HG03066 (cell line): ENCODE measurements around the gene TMEM61.
"Not testable (repeated sequence)": the region's sequence is repeated elsewhere in the genome, so short reads cannot be mapped to it uniquely, and the experiment has no call there.

Experiments used
- ATAC-seq: cut with Tn5 transposase; IDR thresholded peaks from one replicate; pipeline ENCODE4 v1.9.1; 2021; ENCODE audit warnings: low read depth; ENCODE audit not compliant: unreplicated experiment

TMEM61 gene

GRCh38 chr1:54959241-54959640, 21.2 kb upstream of the TMEM61 start:
- ATAC-seq: no peak

- no peak for ATAC-seq
Observed at GRCh38 chr1:54962612-54963395, 17.6 kb upstream of the TMEM61 start.

- not testable (repeated sequence) for ATAC-seq
Observed at GRCh38 chr1:54963829-54964228, 16.6 kb upstream of the TMEM61 start.

DNA sequence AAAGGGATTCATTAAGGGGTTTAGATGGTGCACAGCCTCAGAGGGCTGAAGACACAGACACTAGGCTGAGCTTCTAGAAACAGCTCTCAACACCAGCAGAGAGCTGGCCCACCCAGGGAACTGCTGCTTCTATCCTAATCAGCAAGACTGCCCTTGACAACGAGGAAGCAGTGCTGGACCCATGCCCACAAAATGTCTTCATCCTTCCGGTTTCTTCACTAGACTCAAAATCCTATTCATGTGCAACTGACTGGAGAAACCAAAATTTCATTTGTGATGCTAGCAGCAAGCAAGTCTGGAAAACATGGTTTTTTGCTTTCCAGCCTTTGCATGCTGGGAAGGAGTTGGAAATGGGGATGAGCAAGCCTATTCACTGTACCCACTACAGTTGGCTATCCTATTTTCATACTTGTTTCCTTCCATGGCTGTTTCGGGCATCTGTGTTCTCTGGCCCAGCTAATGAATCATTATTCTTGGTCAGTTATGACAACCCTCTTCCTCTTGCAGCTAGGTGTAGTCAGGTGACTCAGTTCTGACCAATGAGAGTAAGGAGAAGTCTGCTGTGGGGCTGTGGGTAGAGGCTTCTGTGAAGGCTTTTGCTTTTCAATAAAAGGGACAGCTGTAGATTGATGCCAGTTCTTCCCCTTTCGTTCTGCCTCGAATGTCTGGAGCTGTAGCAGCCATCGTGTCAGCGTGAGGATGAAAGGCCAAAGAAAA, 14.6 kb upstream of the TMEM61 start:
- peak; percentile 88 for ATAC-seq

GRCh38 chr1:54967372-54967771, 13.1 kb upstream of the TMEM61 start:
- ATAC-seq: no peak

DNA sequence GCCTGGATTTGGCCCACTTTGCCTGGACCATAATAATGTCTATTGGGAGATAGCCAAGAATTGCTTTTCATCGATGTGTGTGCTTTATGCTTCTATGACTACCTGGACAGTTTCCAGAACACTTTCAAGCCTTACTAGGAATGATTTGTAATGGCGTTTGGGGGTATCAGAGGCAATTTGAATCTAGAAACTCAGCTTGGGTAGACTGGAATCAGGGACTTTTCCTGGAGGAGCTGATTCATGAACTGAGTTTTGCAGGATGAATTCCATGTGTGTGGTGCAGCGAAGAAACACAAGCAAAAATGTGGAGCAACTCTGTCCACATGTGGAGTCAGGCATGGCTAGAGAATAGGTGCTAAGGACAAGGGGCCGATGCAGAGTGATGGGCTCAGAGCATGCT, 11.9 kb upstream of the TMEM61 start:
- no peak for ATAC-seq

GRCh38 chr1:54969879-54970278, 10.5 kb upstream of the TMEM61 start:
- no peak for ATAC-seq

DNA sequence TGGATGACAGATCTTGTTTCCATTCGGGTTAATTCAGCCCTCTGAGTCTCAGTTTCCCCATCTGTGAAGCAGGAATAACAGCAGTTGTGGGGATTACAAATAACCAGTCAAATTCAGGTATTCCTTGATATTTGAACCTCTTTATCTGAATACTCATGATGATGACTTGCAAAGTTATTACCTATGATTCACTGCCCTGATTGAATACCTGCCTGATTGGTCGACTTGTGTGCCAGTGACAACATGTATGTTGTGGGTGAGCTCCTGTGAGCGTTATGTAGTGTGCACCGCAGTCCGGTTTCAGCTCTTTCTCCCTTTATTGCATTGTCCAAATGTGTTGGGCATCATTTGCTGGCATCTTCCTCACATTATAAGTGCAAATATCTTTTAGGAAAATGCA, 9.5 kb upstream of the TMEM61 start:
- no peak for ATAC-seq

DNA sequence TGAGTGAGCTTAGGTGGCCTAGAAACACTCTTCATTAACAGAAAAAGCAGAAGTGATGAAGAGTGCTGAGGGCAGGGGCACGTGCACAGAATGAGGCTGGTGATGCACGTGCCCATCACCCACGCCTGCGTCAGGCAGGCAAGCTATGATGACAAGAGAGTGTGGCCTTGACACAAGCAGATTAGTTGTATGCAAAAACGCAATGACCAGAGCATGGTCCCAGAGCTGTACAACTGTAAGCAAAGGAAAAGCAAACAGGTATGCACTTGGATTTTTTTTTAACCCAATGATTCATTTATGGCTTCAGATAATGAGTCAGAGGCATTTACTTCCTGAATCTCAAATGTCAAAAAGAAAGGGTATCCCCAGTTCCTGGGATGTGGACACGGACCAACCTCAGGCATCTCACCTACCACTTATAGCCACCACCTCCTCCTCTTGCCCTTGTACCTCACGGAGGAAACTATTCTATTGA, 9.1 kb upstream of the TMEM61 start:
- peak; percentile 65 for ATAC-seq

DNA sequence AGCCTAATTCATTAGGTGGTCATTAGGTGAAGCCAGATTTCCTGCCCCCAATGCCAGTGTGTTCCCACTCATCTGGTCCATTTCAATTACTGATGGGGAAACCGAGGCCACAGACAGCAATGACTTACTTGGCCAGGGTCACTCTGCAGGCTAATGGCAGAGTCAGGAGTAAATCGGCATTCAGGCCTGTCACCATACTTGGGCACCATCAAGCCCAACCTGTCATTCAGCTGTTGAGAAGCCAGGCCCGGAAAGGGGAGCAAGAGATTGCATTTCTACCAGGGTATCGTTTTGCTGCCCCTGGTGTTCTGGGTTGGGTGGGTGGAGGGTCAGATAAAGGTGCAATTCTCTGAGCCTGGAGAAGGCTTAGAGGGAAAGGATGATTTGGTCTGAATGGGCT, 8.0 kb upstream of the TMEM61 start:
- ATAC-seq: no peak

GRCh38 chr1:54973205-54973921, 7.1 kb upstream of the TMEM61 start:
- ATAC-seq: no peak

- no peak for ATAC-seq
Observed at GRCh38 chr1:54975356-54976108, 4.9 kb upstream of the TMEM61 start.

GRCh38 chr1:54976747-54977146, 3.7 kb upstream of the TMEM61 start:
- no peak for ATAC-seq

DNA sequence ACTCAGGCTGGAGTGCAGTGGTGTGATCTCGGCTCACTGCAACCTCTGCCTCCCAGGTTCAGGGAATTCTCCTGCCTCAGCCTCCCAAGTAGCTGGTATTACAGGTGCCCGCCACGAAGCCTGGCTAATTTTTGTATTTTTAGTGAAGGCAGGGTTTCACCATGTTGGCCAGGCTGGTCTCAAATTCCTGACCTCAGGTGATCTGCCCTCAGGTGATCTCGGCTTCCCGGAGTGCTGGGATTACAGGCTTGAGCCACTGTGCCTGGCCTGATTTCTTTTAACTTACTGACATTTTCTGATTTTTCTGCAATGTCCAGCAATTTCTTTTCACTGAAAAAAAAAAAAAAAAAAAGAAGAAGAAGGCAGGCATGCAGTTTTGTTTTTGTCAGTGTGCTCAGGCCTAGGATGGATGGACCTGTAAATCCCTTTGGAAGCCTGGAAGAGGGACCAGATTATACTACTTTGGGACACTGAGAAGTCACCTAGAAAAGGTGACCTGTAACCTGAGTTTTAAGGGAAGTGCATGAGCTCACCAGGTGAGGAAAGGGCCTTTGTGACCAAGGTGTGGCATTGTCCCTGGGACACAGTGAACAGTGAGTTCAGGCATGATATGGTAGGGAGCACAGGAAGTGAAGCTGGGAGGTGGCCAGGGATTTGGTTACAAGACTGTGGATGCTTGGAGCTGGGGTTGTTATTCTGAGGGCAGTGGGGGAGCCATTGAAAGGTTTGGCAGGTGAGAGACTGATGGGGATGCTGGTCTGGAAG, 2.7 kb upstream of the TMEM61 start:
- ATAC-seq: no peak

- no peak for ATAC-seq
Observed at GRCh38 chr1:54978528-54979326, 1.7 kb upstream of the TMEM61 start.

DNA sequence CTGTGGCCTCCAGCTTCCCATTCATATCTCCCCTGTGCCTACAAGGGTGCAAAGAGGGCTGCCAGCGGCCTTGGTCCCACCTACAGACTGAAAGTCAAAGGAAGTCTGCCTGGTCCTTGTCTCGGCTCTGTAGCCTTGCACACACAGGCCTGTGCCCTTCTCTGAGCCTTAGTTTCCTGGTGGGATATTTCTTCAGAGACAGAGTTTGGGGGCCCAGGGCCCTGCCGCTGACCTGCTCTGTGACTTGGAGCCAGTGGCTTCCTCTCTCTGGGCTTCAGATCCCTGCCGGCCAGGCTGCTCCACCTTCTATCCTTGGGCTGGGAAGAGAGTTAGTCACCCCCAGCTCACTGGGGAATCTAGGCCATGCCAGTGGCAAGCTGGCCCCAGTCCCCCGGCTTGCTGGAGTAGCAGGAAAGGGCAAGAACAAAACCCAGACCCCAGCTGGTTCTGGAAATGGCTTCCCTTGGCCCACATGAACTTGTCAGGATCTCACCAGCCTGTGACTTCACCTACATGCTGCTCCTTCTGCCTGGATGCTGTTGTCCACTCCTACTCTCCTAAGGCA, 1.0 kb upstream of the TMEM61 start:
- ATAC-seq: no peak

DNA sequence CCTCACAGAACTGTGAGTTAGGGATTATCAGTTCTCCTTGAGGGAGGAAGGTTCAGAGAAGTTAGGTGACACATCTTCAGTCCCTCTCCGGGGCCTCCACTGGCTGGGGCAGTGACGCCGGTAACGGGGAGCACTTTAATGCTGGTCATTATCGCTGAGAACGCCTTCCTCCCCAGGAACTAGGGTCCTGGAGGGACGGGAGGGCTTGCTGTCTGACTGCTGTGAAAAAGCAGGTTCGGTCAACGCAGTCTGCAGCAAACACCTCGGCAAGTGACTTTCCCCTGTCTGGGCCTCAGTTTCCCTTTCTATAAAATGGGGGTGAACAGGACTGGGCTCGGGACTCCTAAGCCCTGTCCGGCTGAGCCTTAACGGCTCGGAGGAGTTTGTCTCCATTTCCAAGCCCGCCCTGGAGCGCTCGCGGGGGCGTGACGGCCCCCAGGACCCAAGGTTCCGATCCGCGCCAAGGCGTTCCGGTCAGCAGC, 341 bp upstream of the TMEM61 start:
- ATAC-seq: no peak

GRCh38 chr1:54981466-54981865, 1.0 kb downstream of the TMEM61 start:
- no peak for ATAC-seq

GRCh38 chr1:54982739-54983138, 2.3 kb downstream of the TMEM61 start:
- no peak for ATAC-seq
